ENCODE measurements around the gene GRIA4. TPM values are rescaled to one million over a fixed set of nuclear protein-coding genes. Genes with fewer than 3 reads are reported as not detected.

The GRIA4 gene
- polyA plus RNA-seq, 1 donor from 2014 or later = 6.3 TPM

DNA sequence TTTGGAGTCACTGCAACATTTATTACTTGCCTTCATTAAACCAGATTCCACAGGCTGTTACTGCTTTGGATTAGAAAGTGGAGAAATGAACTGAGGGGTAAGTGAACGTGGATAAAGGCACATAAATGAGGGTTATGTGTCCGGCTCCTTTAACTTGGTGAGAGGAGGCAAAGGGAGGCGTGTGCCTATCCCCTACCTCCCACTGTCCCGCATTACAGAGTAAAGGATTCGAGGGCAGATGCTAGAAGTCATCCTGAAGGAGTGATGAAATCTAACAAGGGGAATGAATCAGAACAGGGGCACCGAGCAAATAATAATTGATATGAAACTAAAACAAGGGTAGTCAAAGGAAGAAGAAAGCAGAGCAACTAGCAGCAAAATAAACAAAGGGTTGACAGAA lies 147.2 kb downstream of the GRIA4 start:
- Histone ChIP-seq H3K9ac (ENCODE audit: low read length) (no peak overlapping the region), H3K36me3 (ENCODE audit: insufficient read depth, low read length) (no peaks in the 10 kb centered on the region), H4K20me1 (ENCODE audit: insufficient read depth) (no peaks in the 10 kb centered on the region), H3K9me2 (ENCODE audit: insufficient read depth, low read length) (no peaks in the 10 kb centered on the region), H3K9me3 (ENCODE audit: low read length) (no peaks in the 10 kb centered on the region), H3K27ac (ENCODE audit: low read length) (no peak overlapping the region), H3K27me3 (ENCODE audit: insufficient read depth, low read depth, low read length) (no peaks in the 10 kb centered on the region), H3K79me2 (replicated peaks; ENCODE audit: insufficient read depth, low read length) (no peaks in the 10 kb centered on the region), H3K4me2 (ENCODE audit: low read length) (no peak overlapping the region), H3K4me3 (ENCODE audit: low read length) (no peak overlapping the region), H3F3A (ENCODE audit: insufficient read depth, low read length, poor library complexity, severe bottlenecking) (no peaks in the 10 kb centered on the region), H2AFZ (ENCODE audit: low read depth, low read length) (no peak overlapping the region)
- TF ChIP-seq TAF1 (IDR thresholded peaks at IDR 0.05; ENCODE audit: low read depth) (no peak), EZH2 (IDR thresholded peaks at IDR 0.05; ENCODE audit: borderline replicate concordance, insufficient read depth, low read length, poor library complexity, severe bottlenecking) (no peak), RAD21 (conservative IDR thresholded peaks at IDR 0.05) (no peak)
- TF ChIP-seq, protein P1, sequence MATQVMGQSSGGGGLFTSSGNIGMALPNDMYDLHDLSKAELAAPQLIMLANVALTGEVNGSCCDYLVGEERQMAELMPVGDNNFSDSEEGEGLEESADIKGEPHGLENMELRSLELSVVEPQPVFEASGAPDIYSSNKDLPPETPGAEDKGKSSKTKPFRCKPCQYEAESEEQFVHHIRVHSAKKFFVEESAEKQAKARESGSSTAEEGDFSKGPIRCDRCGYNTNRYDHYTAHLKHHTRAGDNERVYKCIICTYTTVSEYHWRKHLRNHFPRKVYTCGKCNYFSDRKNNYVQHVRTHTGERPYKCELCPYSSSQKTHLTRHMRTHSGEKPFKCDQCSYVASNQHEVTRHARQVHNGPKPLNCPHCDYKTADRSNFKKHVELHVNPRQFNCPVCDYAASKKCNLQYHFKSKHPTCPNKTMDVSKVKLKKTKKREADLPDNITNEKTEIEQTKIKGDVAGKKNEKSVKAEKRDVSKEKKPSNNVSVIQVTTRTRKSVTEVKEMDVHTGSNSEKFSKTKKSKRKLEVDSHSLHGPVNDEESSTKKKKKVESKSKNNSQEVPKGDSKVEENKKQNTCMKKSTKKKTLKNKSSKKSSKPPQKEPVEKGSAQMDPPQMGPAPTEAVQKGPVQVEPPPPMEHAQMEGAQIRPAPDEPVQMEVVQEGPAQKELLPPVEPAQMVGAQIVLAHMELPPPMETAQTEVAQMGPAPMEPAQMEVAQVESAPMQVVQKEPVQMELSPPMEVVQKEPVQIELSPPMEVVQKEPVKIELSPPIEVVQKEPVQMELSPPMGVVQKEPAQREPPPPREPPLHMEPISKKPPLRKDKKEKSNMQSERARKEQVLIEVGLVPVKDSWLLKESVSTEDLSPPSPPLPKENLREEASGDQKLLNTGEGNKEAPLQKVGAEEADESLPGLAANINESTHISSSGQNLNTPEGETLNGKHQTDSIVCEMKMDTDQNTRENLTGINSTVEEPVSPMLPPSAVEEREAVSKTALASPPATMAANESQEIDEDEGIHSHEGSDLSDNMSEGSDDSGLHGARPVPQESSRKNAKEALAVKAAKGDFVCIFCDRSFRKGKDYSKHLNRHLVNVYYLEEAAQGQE (IDR thresholded peaks at IDR 0.05; ENCODE audit: borderline replicate concordance) = no peak
- TF ChIP-seq, protein P2, sequence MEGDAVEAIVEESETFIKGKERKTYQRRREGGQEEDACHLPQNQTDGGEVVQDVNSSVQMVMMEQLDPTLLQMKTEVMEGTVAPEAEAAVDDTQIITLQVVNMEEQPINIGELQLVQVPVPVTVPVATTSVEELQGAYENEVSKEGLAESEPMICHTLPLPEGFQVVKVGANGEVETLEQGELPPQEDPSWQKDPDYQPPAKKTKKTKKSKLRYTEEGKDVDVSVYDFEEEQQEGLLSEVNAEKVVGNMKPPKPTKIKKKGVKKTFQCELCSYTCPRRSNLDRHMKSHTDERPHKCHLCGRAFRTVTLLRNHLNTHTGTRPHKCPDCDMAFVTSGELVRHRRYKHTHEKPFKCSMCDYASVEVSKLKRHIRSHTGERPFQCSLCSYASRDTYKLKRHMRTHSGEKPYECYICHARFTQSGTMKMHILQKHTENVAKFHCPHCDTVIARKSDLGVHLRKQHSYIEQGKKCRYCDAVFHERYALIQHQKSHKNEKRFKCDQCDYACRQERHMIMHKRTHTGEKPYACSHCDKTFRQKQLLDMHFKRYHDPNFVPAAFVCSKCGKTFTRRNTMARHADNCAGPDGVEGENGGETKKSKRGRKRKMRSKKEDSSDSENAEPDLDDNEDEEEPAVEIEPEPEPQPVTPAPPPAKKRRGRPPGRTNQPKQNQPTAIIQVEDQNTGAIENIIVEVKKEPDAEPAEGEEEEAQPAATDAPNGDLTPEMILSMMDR (IDR thresholded peaks at IDR 0.05; ENCODE audit: poor library complexity, severe bottlenecking) = no peak

DNA sequence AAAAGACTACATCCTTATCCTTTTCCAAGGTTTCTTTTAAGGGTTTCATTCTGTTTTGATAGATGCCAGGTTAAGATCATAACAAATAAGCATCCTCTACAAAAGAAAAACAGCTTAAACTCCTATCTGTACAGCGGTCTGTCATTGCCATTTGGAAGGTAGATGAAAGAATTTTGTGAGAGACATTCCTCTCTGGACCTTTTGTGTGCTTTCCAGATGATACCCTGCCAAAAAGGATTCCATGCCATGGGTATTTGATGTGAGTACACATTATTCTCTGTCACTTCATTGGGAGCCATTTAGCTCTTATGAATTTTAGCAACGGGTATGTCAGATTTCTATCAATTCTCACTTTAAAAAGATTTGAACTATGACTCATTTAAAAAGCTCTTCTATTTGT lies 153.7 kb downstream of the GRIA4 start:
- H3K79me2 ChIP-seq (replicated peaks; ENCODE audit: insufficient read depth, low read length) = no peaks in the 10 kb centered on the region
- H3K4me2 ChIP-seq (ENCODE audit: low read length) = no peak overlapping the region
- no peaks in the 10 kb centered on the region for H3K27me3 ChIP-seq (ENCODE audit: insufficient read depth, low read depth, low read length)
- H3K4me3 ChIP-seq (ENCODE audit: low read length) = no peak overlapping the region
- no peak overlapping the region for H3K9ac ChIP-seq (ENCODE audit: low read length)
- H3K9me2 ChIP-seq (ENCODE audit: insufficient read depth, low read length) = no peaks in the 10 kb centered on the region
- no peaks in the 10 kb centered on the region for H3F3A ChIP-seq (ENCODE audit: insufficient read depth, low read length, poor library complexity, severe bottlenecking)
- no peak overlapping the region for H3K27ac ChIP-seq (ENCODE audit: low read length)
- no peaks in the 10 kb centered on the region for H4K20me1 ChIP-seq (ENCODE audit: insufficient read depth)
- H3K36me3 ChIP-seq (ENCODE audit: insufficient read depth, low read length) = no peaks in the 10 kb centered on the region
- TF ChIP-seq SMC3 (conservative IDR thresholded peaks at IDR 0.05; ENCODE audit: poor library complexity) (no peak), TAF1 (IDR thresholded peaks at IDR 0.05; ENCODE audit: low read depth) (no peak), MXI1 (conservative IDR thresholded peaks at IDR 0.05; ENCODE audit: poor library complexity, severe bottlenecking) (no peak), EZH2 (IDR thresholded peaks at IDR 0.05; ENCODE audit: borderline replicate concordance, insufficient read depth, low read length, poor library complexity, severe bottlenecking) (no peak), EP300 (conservative IDR thresholded peaks at IDR 0.05; ENCODE audit: poor library complexity, severe bottlenecking) (no peak), POLR2AphosphoS5 (IDR thresholded peaks at IDR 0.05) (no peak), RAD21 (conservative IDR thresholded peaks at IDR 0.05) (no peak)
- TF ChIP-seq, protein P1 (IDR thresholded peaks at IDR 0.05; ENCODE audit: borderline replicate concordance) = no peak
- TF ChIP-seq, protein P2 (IDR thresholded peaks at IDR 0.05; ENCODE audit: poor library complexity, severe bottlenecking) = no peak
- no peak overlapping the region for H2AFZ ChIP-seq (ENCODE audit: low read depth, low read length)
- H3K9me3 ChIP-seq (ENCODE audit: low read length) = no peaks in the 10 kb centered on the region

All from neural cell (in vitro differentiated cells).